AG04450 (cell line): Measurements from ENCODE around the gene TRIM33. TPM values are rescaled to one million over a fixed set of nuclear protein-coding genes. Genes with fewer than 3 reads are reported as not detected.

Experiments used
- CTCF ChIA-PET: fragments of 300-600, 350-600 bp; formaldehyde crosslinking; extraction: SDS; loops from one replicate; lab custom pipeline; 2022; ENCODE audit warnings: antibody characterized with exemption, inconsistent platforms; lab: Charles Lee
- POLR2A ChIA-PET: fragments of 350-600 bp; formaldehyde crosslinking; extraction: SDS; loops from one replicate; lab custom pipeline; 2021; ENCODE audit warnings: antibody characterized with exemption, inconsistent platforms; lab: Yijun Ruan, JAX
- DNase-seq: peaks from one replicate; pipeline ENCODE4 v3.0.0-alpha.2; 2011; ENCODE audit warnings: low read depth, low spot score
- H3K27ac ChIP-seq: one replicate; pipeline ENCODE4 v1.5.1; 2012; ENCODE audit warnings: low read depth, low read length, control low read depth
- H3K27me3 ChIP-seq: one replicate; pipeline ENCODE4 v1.6.0; 2012; ENCODE audit warnings: low read length; ENCODE audit not compliant: control insufficient read depth, insufficient read depth
- H3K4me3 ChIP-seq: 2 replicates; pipeline ENCODE4 v1.5.1; 2011; ENCODE audit warnings: mild to moderate bottlenecking, low read depth, low read length, control low read depth
- H3K9me3 ChIP-seq: 2 replicates; pipeline ENCODE4 v1.5.1; 2012; ENCODE audit warnings: low read length; ENCODE audit not compliant: control insufficient read depth, insufficient read depth
- CTCF ChIP-seq: IDR thresholded peaks from 2 replicates; pipeline ENCODE4 v1.5.1; 2011; ENCODE audit warnings: low read depth, low read length, control low read depth, inconsistent platforms
- polyA plus RNA-seq: library from polyadenylated mRNA; depleted of rRNA; stranded (reverse); fragments of >200 nt; gene quantifications from 2 replicates; pipeline ENCODE4 v1.2.3, GENCODE V29; 2011

The TRIM33 gene
- polyA plus RNA-seq, 1 experiment, result 21.1 TPM

- no peak for TF ChIP-seq CTCF
- no peaks in the 10 kb centered on the region for H3K9me3 ChIP-seq
- no peak overlapping the region for H3K27ac ChIP-seq
- ChIA-PET POLR2A (no interaction called here), CTCF (no interaction called here)
- DNase-seq, result no peak
- no peaks in the 10 kb centered on the region for H3K27me3 ChIP-seq
- H3K4me3 ChIP-seq, result no peak overlapping the region
These were observed 34.3 kb upstream of the TRIM33 start for GRCh38 chr1:114545315-114545714.

- ChIA-PET CTCF (no interaction called here), POLR2A (no interaction called here)
- DNase-seq, result no peak
- Histone ChIP-seq H3K9me3 (no peaks in the 10 kb centered on the region; the same call in 1 of the 2 replicates), H3K27me3 (no peaks in the 10 kb centered on the region), H3K27ac (no peak overlapping the region), H3K4me3 (no peak overlapping the region)
- TF ChIP-seq CTCF, result no peak
These were observed 29.8 kb upstream of the TRIM33 start for GRCh38 chr1:114540821-114541220.

- no peaks in the 10 kb centered on the region; the same call in 1 of the 2 replicates for H3K9me3 ChIP-seq
- TF ChIP-seq CTCF, result no peak
- ChIA-PET POLR2A (no interaction called here), CTCF (no interaction called here)
- H3K27ac ChIP-seq, result no peak overlapping the region
- DNase-seq, result no peak
- H3K4me3 ChIP-seq, result no peak overlapping the region
- no peaks in the 10 kb centered on the region for H3K27me3 ChIP-seq
These were observed 29.3 kb upstream of the TRIM33 start for GRCh38 chr1:114540272-114540671.

GRCh38 chr1:114536043-114536442 lies 25.0 kb upstream of the TRIM33 start:
- Histone ChIP-seq H3K9me3 (no peaks in the 10 kb centered on the region; the same call in 1 of the 2 replicates), H3K27me3 (no peaks in the 10 kb centered on the region), H3K27ac (no peak overlapping the region), H3K4me3 (no peak overlapping the region)
- TF ChIP-seq CTCF, result no peak
- ChIA-PET POLR2A (no interaction called here), CTCF (no interaction called here)
- DNase-seq, result no peak

- DNase-seq, result no peak
- ChIA-PET CTCF (no interaction called here), POLR2A (no interaction called here)
- H3K4me3 ChIP-seq, result no peak overlapping the region
- no peaks in the 10 kb centered on the region for H3K27me3 ChIP-seq
- no peak for TF ChIP-seq CTCF
- H3K9me3 ChIP-seq, result no peaks in the 10 kb centered on the region; the same call in 1 of the 2 replicates
- H3K27ac ChIP-seq, result no peak overlapping the region
These were observed 24.4 kb upstream of the TRIM33 start for GRCh38 chr1:114535401-114535800.
